HG02852 (cell line): Measurements from ENCODE around the gene NDUFC2.
"Not testable (repeated sequence)": the region's sequence is repeated elsewhere in the genome, so short reads cannot be mapped to it uniquely, and the experiment has no call there.

ENCODE experiments used
- ATAC-seq: cut with Tn5 transposase; IDR thresholded peaks from one replicate; pipeline ENCODE4 v1.9.1; 2021; ENCODE audit warnings: mild to moderate bottlenecking, moderate library complexity; ENCODE audit not compliant: unreplicated experiment

The NDUFC2 gene

GRCh38 chr11:78031629-78032028 is 48.0 kb downstream of the NDUFC2 start:
- peak; percentile 57 for ATAC-seq

GRCh38 chr11:78030429-78031325 is 49.0 kb downstream of the NDUFC2 start:
- ATAC-seq: no peak

- ATAC-seq: not testable (repeated sequence)
Measured at GRCh38 chr11:78028423-78028822, 51.2 kb downstream of the NDUFC2 start.

- ATAC-seq: no peak
Measured at GRCh38 chr11:78027759-78028158, 51.9 kb downstream of the NDUFC2 start.

GRCh38 chr11:78025378-78025777 is 54.3 kb downstream of the NDUFC2 start:
- ATAC-seq: no peak

- ATAC-seq: no peak
Measured at GRCh38 chr11:78023426-78023825, 56.2 kb downstream of the NDUFC2 start.

GRCh38 chr11:78022397-78023396 is 57.0 kb downstream of the NDUFC2 start, which contains the start of gene KCTD14:
TSS of gene KCTD14 (minus strand) at chr11:78023276. CDS start at chr11:78023249, 27 bp downstream.
- ATAC-seq: no peak

- ATAC-seq: no peak
Measured at GRCh38 chr11:78021611-78022010, 58.1 kb downstream of the NDUFC2 start.

GRCh38 chr11:78020246-78020645 is 59.4 kb downstream of the NDUFC2 start:
- no peak for ATAC-seq

- no peak for ATAC-seq
Measured at GRCh38 chr11:78019808-78020207, 59.9 kb downstream of the NDUFC2 start.
